Measurements from ENCODE around the gene LRIG2.

LRIG2 gene

DNA sequence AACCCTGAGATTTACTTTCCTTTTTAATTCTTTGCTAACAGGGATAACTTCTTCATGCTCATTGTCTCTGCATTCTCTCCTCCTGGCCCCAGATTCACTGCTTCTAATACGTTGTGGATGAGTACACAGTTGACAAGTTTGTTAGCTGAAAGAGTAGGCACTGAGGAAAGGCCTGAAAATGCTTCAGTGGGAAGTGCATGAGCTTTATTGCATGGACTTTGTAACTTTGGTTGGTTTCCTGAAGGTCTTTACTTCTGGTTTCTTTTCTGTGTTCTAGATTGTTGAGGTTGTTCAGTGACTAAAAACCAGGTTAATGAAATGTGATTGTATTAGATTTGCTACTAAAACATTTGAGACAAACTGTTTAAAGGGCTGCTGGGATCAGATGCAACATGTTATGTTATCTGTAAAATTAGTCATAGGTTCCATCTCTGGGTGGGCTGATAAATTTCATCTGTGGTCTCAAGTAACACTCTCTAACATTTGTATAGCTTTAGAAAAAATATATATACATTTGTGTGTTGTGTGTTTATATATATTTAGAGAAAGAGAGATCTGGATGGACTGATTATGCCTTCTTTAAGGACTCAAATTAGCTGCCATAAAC is 19.1 kb downstream of the LRIG2 start:
- Histone ChIP-seq H3K27me3 (no peaks in the 10 kb centered on the region), H3K4me1 (no peaks in the 10 kb centered on the region), H3K27ac (no peak overlapping the region), H3K4me3 (no peak overlapping the region), H3K9me3 (no peaks in the 10 kb centered on the region), H3K9ac (no peak overlapping the region), H3K4me2 (no peak overlapping the region), H3K36me3 (peaks cover 76% of the 10 kb centered on the region), H4K20me1 (peaks cover 44% of the 10 kb centered on the region)
- no peak for TF ChIP-seq Cebpa-rat (IDR thresholded peaks at IDR 0.05)

GRCh38 chr1:113094506-113094905 is 21.5 kb downstream of the LRIG2 start:
- H4K20me1 ChIP-seq, result peaks cover 26% of the 10 kb centered on the region
- H3K9ac ChIP-seq, result no peak overlapping the region
- TF ChIP-seq Cebpa-rat (IDR thresholded peaks at IDR 0.05), result no peak
- no peaks in the 10 kb centered on the region for H3K27me3 ChIP-seq
- H3K36me3 ChIP-seq, result peaks cover 86% of the 10 kb centered on the region
- H3K4me1 ChIP-seq, result no peaks in the 10 kb centered on the region
- no peak overlapping the region for H3K27ac ChIP-seq
- no peak overlapping the region for H3K4me2 ChIP-seq
- H3K4me3 ChIP-seq, result no peak overlapping the region
- H3K9me3 ChIP-seq, result no peaks in the 10 kb centered on the region

DNA sequence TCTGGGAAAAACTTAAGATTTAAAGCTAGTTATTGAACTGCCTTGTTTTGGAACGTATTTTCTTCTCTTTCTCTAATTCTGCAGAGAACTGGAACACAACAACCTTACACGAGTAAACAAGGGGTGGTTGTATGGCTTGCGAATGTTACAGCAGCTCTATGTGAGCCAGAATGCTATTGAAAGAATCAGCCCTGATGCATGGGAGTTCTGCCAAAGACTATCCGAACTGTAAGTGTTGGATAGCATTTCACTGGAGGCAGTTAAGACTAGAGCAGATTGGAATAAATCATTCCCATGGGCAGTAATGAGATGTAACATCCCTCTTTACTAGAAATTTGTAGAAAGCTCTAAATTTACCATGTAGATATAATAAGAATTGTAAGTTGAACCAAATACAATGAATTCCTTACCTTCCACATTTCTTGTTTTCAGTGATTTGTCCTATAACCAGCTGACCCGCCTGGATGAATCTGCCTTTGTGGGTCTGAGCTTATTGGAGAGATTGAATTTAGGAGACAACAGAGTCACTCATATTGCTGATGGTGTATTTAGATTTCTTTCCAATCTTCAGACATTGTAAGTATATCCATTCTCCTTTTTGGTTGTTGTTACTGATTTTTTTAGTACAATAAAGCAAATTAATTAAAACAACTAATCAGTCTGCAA is 22.9 kb downstream of the LRIG2 start:
- Histone ChIP-seq H3K9ac (no peak overlapping the region), H3K4me2 (no peak overlapping the region), H3K36me3 (peaks cover 95% of the 10 kb centered on the region), H3K27me3 (no peaks in the 10 kb centered on the region), H3K4me1 (no peaks in the 10 kb centered on the region), H3K4me3 (no peak overlapping the region), H3K27ac (no peak overlapping the region), H4K20me1 (peaks cover 16% of the 10 kb centered on the region), H3K9me3 (no peaks in the 10 kb centered on the region)
- TF ChIP-seq Cebpa-rat (IDR thresholded peaks at IDR 0.05), result no peak

GRCh38 chr1:113096493-113096892 is 23.5 kb downstream of the LRIG2 start:
- no peak overlapping the region for H3K4me2 ChIP-seq
- no peak overlapping the region for H3K27ac ChIP-seq
- peaks cover 97% of the 10 kb centered on the region for H3K36me3 ChIP-seq
- H3K27me3 ChIP-seq, result no peaks in the 10 kb centered on the region
- H3K4me1 ChIP-seq, result no peaks in the 10 kb centered on the region
- TF ChIP-seq Cebpa-rat (IDR thresholded peaks at IDR 0.05), result no peak
- no peak overlapping the region for H3K9ac ChIP-seq
- H3K9me3 ChIP-seq, result no peaks in the 10 kb centered on the region
- no peak overlapping the region for H3K4me3 ChIP-seq
- peaks cover 12% of the 10 kb centered on the region; the same call in 1 of the 2 replicates for H4K20me1 ChIP-seq

DNA sequence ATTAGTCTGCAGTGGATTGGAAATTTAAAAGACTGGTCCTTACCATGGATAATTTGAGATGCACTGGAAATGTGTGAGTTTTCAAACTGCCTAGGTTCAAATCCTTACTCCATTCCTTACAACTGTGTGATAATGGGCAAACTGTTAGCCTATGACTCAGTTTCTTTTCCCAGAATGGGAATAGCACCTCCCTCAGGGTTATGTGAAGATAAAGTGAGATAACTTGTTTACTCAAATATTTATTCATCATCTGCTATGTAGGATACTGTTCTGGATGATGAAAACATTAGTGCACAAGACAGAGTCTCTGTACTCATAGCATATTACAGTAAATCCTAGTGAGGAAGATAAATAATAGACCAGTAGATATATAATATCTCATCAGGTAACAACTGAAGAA is 28.6 kb downstream of the LRIG2 start:
- no peak overlapping the region for H3K4me3 ChIP-seq
- H4K20me1 ChIP-seq, result peaks cover 6% of the 10 kb centered on the region; the same call in 1 of the 2 replicates
- no peak overlapping the region for H3K27ac ChIP-seq
- H3K9ac ChIP-seq, result no peak overlapping the region
- peaks cover 100% of the 10 kb centered on the region for H3K36me3 ChIP-seq
- no peak overlapping the region for H3K4me2 ChIP-seq
- H3K4me1 ChIP-seq, result no peaks in the 10 kb centered on the region
- TF ChIP-seq Cebpa-rat (IDR thresholded peaks at IDR 0.05), result no peak
- H3K27me3 ChIP-seq, result no peaks in the 10 kb centered on the region
- no peaks in the 10 kb centered on the region for H3K9me3 ChIP-seq

DNA sequence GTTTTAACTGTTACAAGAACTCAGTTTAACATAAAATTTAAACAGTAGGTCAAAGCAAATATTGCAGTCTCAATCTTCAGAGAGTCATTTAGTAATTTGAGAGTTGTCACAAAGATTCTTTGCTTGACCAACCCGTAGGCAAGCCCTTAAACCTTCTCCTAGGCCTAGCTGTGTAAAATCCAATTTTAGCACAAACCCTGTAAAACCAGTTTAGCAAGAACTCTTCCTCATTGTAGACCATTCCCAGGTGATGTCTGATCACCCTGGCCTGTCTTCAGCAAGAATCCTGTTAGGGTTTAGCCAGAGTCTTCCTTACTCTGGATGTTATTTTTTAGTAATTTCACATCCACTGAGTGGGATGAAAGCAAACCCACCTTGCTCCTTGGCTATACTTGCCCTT is 30.1 kb downstream of the LRIG2 start:
- H3K4me2 ChIP-seq, result no peak overlapping the region
- H3K27ac ChIP-seq, result no peak overlapping the region
- H3K36me3 ChIP-seq, result peaks cover 99% of the 10 kb centered on the region

DNA sequence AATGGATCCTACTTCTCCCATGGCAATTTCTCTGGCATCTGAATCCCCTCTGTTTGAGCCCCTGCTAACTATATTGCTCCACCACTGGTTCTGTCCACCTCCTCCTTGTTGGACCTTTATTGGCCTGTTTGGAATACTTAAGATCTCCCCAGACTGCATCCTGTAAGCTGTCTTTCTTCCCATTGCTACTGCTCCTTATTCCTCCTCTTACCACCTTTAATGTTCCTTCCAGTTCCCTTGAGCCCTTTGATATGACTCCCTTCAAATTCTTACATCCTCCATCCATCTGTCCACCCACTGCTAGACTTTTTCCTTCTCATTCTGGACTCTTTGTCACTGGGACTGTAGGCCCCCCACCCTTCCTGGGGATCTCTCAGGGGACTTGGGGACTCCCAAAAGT is 31.0 kb downstream of the LRIG2 start:
- peaks cover 99% of the 10 kb centered on the region for H3K36me3 ChIP-seq
- no peak overlapping the region for H3K9ac ChIP-seq
- H3K4me3 ChIP-seq, result no peak overlapping the region
- no peak for TF ChIP-seq Cebpa-rat (IDR thresholded peaks at IDR 0.05)
- H3K4me2 ChIP-seq, result no peak overlapping the region
- H3K27ac ChIP-seq, result no peak overlapping the region
- no peaks in the 10 kb centered on the region for H3K4me1 ChIP-seq
- H3K27me3 ChIP-seq, result no peaks in the 10 kb centered on the region
- no peaks in the 10 kb centered on the region for H3K9me3 ChIP-seq
- no peaks in the 10 kb centered on the region for H4K20me1 ChIP-seq

More for the DNA sequence above, 30.1 kb downstream of the LRIG2 start:
- Histone ChIP-seq H3K9me3 (no peaks in the 10 kb centered on the region), H3K4me1 (no peaks in the 10 kb centered on the region), H3K27me3 (no peaks in the 10 kb centered on the region), H3K4me3 (no peak overlapping the region), H4K20me1 (no peaks in the 10 kb centered on the region), H3K9ac (no peak overlapping the region)
- TF ChIP-seq Cebpa-rat (IDR thresholded peaks at IDR 0.05), result no peak

DNA sequence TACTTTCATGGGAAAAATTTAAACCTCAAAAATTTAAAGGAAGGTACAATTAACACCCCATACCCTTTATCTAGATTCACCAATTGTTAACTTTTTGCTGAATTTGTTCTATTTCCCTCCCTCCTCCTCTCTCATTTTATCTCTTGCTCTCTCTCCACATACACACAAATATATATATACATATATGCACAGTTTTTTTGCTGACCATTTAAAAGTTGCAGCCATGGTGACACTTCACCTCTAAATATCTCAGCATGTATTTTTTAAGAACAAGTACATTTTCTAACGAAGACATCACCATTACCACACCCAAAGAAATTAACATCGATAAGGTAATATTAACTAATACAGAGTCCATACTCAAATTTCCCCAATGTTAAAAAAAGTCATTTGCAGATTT is 33.9 kb downstream of the LRIG2 start:
- H3K4me3 ChIP-seq, result no peak overlapping the region
- no peak overlapping the region for H3K4me2 ChIP-seq
- peaks cover 99% of the 10 kb centered on the region for H3K36me3 ChIP-seq
- no peaks in the 10 kb centered on the region for H3K27me3 ChIP-seq
- no peak for TF ChIP-seq Cebpa-rat (IDR thresholded peaks at IDR 0.05)
- no peak overlapping the region for H3K9ac ChIP-seq
- no peaks in the 10 kb centered on the region for H4K20me1 ChIP-seq
- no peaks in the 10 kb centered on the region for H3K4me1 ChIP-seq
- no peaks in the 10 kb centered on the region for H3K9me3 ChIP-seq
- no peak overlapping the region for H3K27ac ChIP-seq

GRCh38 chr1:113109908-113110554 is 37.0 kb downstream of the LRIG2 start:
- Histone ChIP-seq H3K9me3 (no peaks in the 10 kb centered on the region), H3K9ac (no peak overlapping the region), H3K27me3 (no peaks in the 10 kb centered on the region), H3K4me2 (no peak overlapping the region), H4K20me1 (no peaks in the 10 kb centered on the region), H3K4me3 (no peak overlapping the region), H3K36me3 (peaks cover 97% of the 10 kb centered on the region), H3K4me1 (no peaks in the 10 kb centered on the region), H3K27ac (no peak overlapping the region)
- TF ChIP-seq Cebpa-rat (IDR thresholded peaks at IDR 0.05), result no peak

DNA sequence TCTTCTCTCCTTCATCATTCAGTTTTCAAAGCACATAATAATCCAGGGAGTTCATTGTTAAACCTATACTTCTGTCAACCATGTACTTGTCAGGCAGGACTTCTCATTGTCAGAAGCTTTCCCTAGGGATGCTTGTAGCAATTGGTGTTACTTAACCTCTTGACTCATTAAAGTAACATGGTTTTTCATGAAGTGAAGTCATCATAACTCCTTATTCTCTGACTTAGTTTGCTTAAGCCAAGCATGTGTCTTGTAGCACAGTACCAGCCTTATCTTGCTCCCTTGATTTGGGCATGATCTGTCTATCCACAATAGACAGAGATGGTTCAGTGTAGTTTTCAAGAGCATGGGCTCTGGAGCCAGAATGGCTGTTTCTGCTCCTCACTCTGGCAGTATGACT is 45.3 kb downstream of the LRIG2 start:
- no peak for TF ChIP-seq Cebpa-rat (IDR thresholded peaks at IDR 0.05)
- peaks cover 99% of the 10 kb centered on the region for H3K36me3 ChIP-seq
- H3K9me3 ChIP-seq, result no peaks in the 10 kb centered on the region
- H3K4me3 ChIP-seq, result no peak overlapping the region
- no peak overlapping the region for H3K27ac ChIP-seq
- no peaks in the 10 kb centered on the region for H3K27me3 ChIP-seq
- H4K20me1 ChIP-seq, result no peaks in the 10 kb centered on the region; the same call in 1 of the 2 replicates
- no peak overlapping the region for H3K4me2 ChIP-seq
- no peaks in the 10 kb centered on the region for H3K4me1 ChIP-seq
- no peak overlapping the region for H3K9ac ChIP-seq

All from BLaER1 (cell line).